ENCODE results near the gene CDK11B. TPM values are rescaled to one million over a fixed set of nuclear protein-coding genes. Genes with fewer than 3 reads are reported as not detected.
A peak's percentile ranks its signal among the peaks of the same experiment; 100 is the strongest.
"Not testable (repeated sequence)": the region's sequence is repeated elsewhere in the genome, so short reads cannot be mapped to it uniquely, and the experiment has no call there.

Gene CDK11B
- total and polyA plus RNA-seq, 2 donors: 16.1 to 35.6 TPM

- peak overlapping the region in 1 of 2 donors; percentile 54 for H3K4me3 ChIP-seq (ENCODE audit: low read length in 2 of 2)
- 18% methylated on average over 111 of the region's 111 CpGs for WGBS
- H3K27me3 ChIP-seq (ENCODE audit: control insufficient read depth in 2 of 2, insufficient read depth in 1 of 2, low read length in 1 of 2): peaks cover 52 to 90% of the 10 kb centered on the region in 2 donors
- peaks cover 2 to 7% of the 10 kb centered on the region in 2 donors for H3K4me1 ChIP-seq (ENCODE audit: control insufficient read depth in 2 of 2, insufficient read depth in 2 of 2, low read length in 2 of 2)
- H3K36me3 ChIP-seq (ENCODE audit: control insufficient read depth in 2 of 2, insufficient read depth in 2 of 2, low read length in 1 of 2): no peaks in the 10 kb centered on the region
- peaks cover 0 to 4% of the 10 kb centered on the region in 2 donors for H3K9me3 ChIP-seq (ENCODE audit: control insufficient read depth in 2 of 2, insufficient read depth in 1 of 2, low read length in 1 of 2)
- peak in 2 of 9 donors; percentile 37 to 46 for DNase-seq (ENCODE audit: low read depth in 6 of 9, low spot score in 9 of 9)
- H3K27ac ChIP-seq (ENCODE audit: low read depth in 1 of 2, low read length in 1 of 2): no peak overlapping the region
Measured at GRCh38 chr1:1599030-1599934, 59.5 kb downstream of the CDK11B start.

- peaks cover 0 to 4% of the 10 kb centered on the region in 2 donors for H3K9me3 ChIP-seq (ENCODE audit: control insufficient read depth in 2 of 2, insufficient read depth in 1 of 2, low read length in 1 of 2)
- H3K27me3 ChIP-seq (ENCODE audit: control insufficient read depth in 2 of 2, insufficient read depth in 1 of 2, low read length in 1 of 2): peaks cover 52 to 91% of the 10 kb centered on the region in 2 donors
- no peaks in the 10 kb centered on the region for H3K36me3 ChIP-seq (ENCODE audit: control insufficient read depth in 2 of 2, insufficient read depth in 2 of 2, low read length in 1 of 2)
- DNase-seq (ENCODE audit: low read depth in 6 of 9, low spot score in 9 of 9): no peak
- H3K4me3 ChIP-seq (ENCODE audit: low read length in 2 of 2): no peak overlapping the region
- 96% methylated on average over 13 of the region's 13 CpGs for WGBS
- peaks cover 2 to 7% of the 10 kb centered on the region in 2 donors for H3K4me1 ChIP-seq (ENCODE audit: control insufficient read depth in 2 of 2, insufficient read depth in 2 of 2, low read length in 2 of 2)
- no peak overlapping the region for H3K27ac ChIP-seq (ENCODE audit: low read depth in 1 of 2, low read length in 1 of 2)
Measured at GRCh38 chr1:1598720-1599029, 60.1 kb downstream of the CDK11B start.

- Histone ChIP-seq H3K27me3 (ENCODE audit: control insufficient read depth in 2 of 2, insufficient read depth in 1 of 2, low read length in 1 of 2) (peaks cover 52 to 88% of the 10 kb centered on the region in 2 donors), H3K9me3 (ENCODE audit: control insufficient read depth in 2 of 2, insufficient read depth in 1 of 2, low read length in 1 of 2) (peaks cover 0 to 4% of the 10 kb centered on the region in 2 donors), H3K4me3 (ENCODE audit: low read length in 2 of 2) (no peak overlapping the region), H3K4me1 (ENCODE audit: control insufficient read depth in 2 of 2, insufficient read depth in 2 of 2, low read length in 2 of 2) (peaks cover 2 to 7% of the 10 kb centered on the region in 2 donors), H3K36me3 (ENCODE audit: control insufficient read depth in 2 of 2, insufficient read depth in 2 of 2, low read length in 1 of 2) (no peaks in the 10 kb centered on the region), H3K27ac (ENCODE audit: low read depth in 1 of 2, low read length in 1 of 2) (no peak overlapping the region)
- 95% methylated on average over 28 of the region's 28 CpGs for WGBS
- DNase-seq (ENCODE audit: low read depth in 6 of 9, low spot score in 9 of 9): no peak
Measured at GRCh38 chr1:1598051-1598719, 60.6 kb downstream of the CDK11B start.

- Histone ChIP-seq H3K4me1 (ENCODE audit: control insufficient read depth in 2 of 2, insufficient read depth in 2 of 2, low read length in 2 of 2) (peaks cover 2 to 7% of the 10 kb centered on the region in 2 donors), H3K9me3 (ENCODE audit: control insufficient read depth in 2 of 2, insufficient read depth in 1 of 2, low read length in 1 of 2) (peaks cover 0 to 4% of the 10 kb centered on the region in 2 donors), H3K27ac (ENCODE audit: low read depth in 1 of 2, low read length in 1 of 2) (no peak overlapping the region), H3K4me3 (ENCODE audit: low read length in 2 of 2) (no peak overlapping the region), H3K36me3 (ENCODE audit: control insufficient read depth in 2 of 2, insufficient read depth in 2 of 2, low read length in 1 of 2) (no peaks in the 10 kb centered on the region), H3K27me3 (ENCODE audit: control insufficient read depth in 2 of 2, insufficient read depth in 1 of 2, low read length in 1 of 2) (peaks cover 52 to 81% of the 10 kb centered on the region in 2 donors)
- 47% methylated on average over 14 of the region's 16 CpGs for WGBS
- no peak for DNase-seq (ENCODE audit: low read depth in 6 of 9, low spot score in 9 of 9)
Measured at GRCh38 chr1:1597275-1597930, 61.4 kb downstream of the CDK11B start.

- peaks cover 2 to 7% of the 10 kb centered on the region in 2 donors for H3K4me1 ChIP-seq (ENCODE audit: control insufficient read depth in 2 of 2, insufficient read depth in 2 of 2, low read length in 2 of 2)
- no peaks in the 10 kb centered on the region for H3K36me3 ChIP-seq (ENCODE audit: control insufficient read depth in 2 of 2, insufficient read depth in 2 of 2, low read length in 1 of 2)
- peaks cover 0 to 4% of the 10 kb centered on the region in 2 donors for H3K9me3 ChIP-seq (ENCODE audit: control insufficient read depth in 2 of 2, insufficient read depth in 1 of 2, low read length in 1 of 2)
- H3K27ac ChIP-seq (ENCODE audit: low read depth in 1 of 2, low read length in 1 of 2): no peak overlapping the region
- no peak overlapping the region for H3K4me3 ChIP-seq (ENCODE audit: low read length in 2 of 2)
- H3K27me3 ChIP-seq (ENCODE audit: control insufficient read depth in 2 of 2, insufficient read depth in 1 of 2, low read length in 1 of 2): peaks cover 47 to 73% of the 10 kb centered on the region in 2 donors
- 57% methylated on average over 12 of the region's 12 CpGs for WGBS
- no peak for DNase-seq (ENCODE audit: low read depth in 6 of 9, low spot score in 9 of 9)
Measured at GRCh38 chr1:1596493-1597274, 62.1 kb downstream of the CDK11B start.

GRCh38 chr1:1595341-1595740 lies 63.5 kb downstream of the CDK11B start:
- H3K4me3 ChIP-seq (ENCODE audit: low read length in 2 of 2); H3K4me1 ChIP-seq (ENCODE audit: control insufficient read depth in 2 of 2, insufficient read depth in 2 of 2, low read length in 2 of 2); H3K9me3 ChIP-seq (ENCODE audit: control insufficient read depth in 2 of 2, insufficient read depth in 1 of 2, low read length in 1 of 2); H3K36me3 ChIP-seq (ENCODE audit: control insufficient read depth in 2 of 2, insufficient read depth in 2 of 2, low read length in 1 of 2); H3K27ac ChIP-seq (ENCODE audit: low read depth in 1 of 2, low read length in 1 of 2); DNase-seq (ENCODE audit: low read depth in 6 of 9, low spot score in 9 of 9): not testable (repeated sequence)
- H3K27me3 ChIP-seq (ENCODE audit: control insufficient read depth in 2 of 2, insufficient read depth in 1 of 2, low read length in 1 of 2): peaks cover 34 to 60% of the 10 kb centered on the region in 2 donors
- WGBS: 90% methylated on average over 2 of the region's 2 CpGs

- H3K9me3 ChIP-seq (ENCODE audit: control insufficient read depth in 2 of 2, insufficient read depth in 1 of 2, low read length in 1 of 2): no peaks in the 10 kb centered on the region
- no peak for DNase-seq (ENCODE audit: low read depth in 6 of 9, low spot score in 9 of 9)
- H3K27ac ChIP-seq (ENCODE audit: low read depth in 1 of 2, low read length in 1 of 2): no peak overlapping the region
- 84% methylated on average over 10 of the region's 10 CpGs for WGBS
- H3K27me3 ChIP-seq (ENCODE audit: control insufficient read depth in 2 of 2, insufficient read depth in 1 of 2, low read length in 1 of 2): peaks cover 28 to 58% of the 10 kb centered on the region in 2 donors
- no peak overlapping the region for H3K4me3 ChIP-seq (ENCODE audit: low read length in 2 of 2)
- H3K36me3 ChIP-seq (ENCODE audit: control insufficient read depth in 2 of 2, insufficient read depth in 2 of 2, low read length in 1 of 2): no peaks in the 10 kb centered on the region
- peaks cover 0 to 6% of the 10 kb centered on the region in 2 donors for H3K4me1 ChIP-seq (ENCODE audit: control insufficient read depth in 2 of 2, insufficient read depth in 2 of 2, low read length in 2 of 2)
Measured at GRCh38 chr1:1594602-1595260, 64.1 kb downstream of the CDK11B start.

GRCh38 chr1:1593834-1594601 lies 64.8 kb downstream of the CDK11B start:
- 93% methylated on average over 24 of the region's 24 CpGs for WGBS
- Histone ChIP-seq H3K4me1 (ENCODE audit: control insufficient read depth in 2 of 2, insufficient read depth in 2 of 2, low read length in 2 of 2) (no peaks in the 10 kb centered on the region), H3K4me3 (ENCODE audit: low read length in 2 of 2) (no peak overlapping the region), H3K9me3 (ENCODE audit: control insufficient read depth in 2 of 2, insufficient read depth in 1 of 2, low read length in 1 of 2) (no peaks in the 10 kb centered on the region), H3K36me3 (ENCODE audit: control insufficient read depth in 2 of 2, insufficient read depth in 2 of 2, low read length in 1 of 2) (no peaks in the 10 kb centered on the region), H3K27me3 (ENCODE audit: control insufficient read depth in 2 of 2, insufficient read depth in 1 of 2, low read length in 1 of 2) (peaks cover 21 to 55% of the 10 kb centered on the region in 2 donors), H3K27ac (ENCODE audit: low read depth in 1 of 2, low read length in 1 of 2) (no peak overlapping the region)
- no peak for DNase-seq (ENCODE audit: low read depth in 6 of 9, low spot score in 9 of 9)
